ENCODE measurements around the gene GRID2IP. TPM values are rescaled to one million over a fixed set of nuclear protein-coding genes. Genes with fewer than 3 reads are reported as not detected.
"Not testable (repeated sequence)": the region's sequence is repeated elsewhere in the genome, so short reads cannot be mapped to it uniquely, and the experiment has no call there.

Gene GRID2IP
- total and polyA plus RNA-seq, 2 donors, result 0.13 to 0.32 TPM

DNA sequence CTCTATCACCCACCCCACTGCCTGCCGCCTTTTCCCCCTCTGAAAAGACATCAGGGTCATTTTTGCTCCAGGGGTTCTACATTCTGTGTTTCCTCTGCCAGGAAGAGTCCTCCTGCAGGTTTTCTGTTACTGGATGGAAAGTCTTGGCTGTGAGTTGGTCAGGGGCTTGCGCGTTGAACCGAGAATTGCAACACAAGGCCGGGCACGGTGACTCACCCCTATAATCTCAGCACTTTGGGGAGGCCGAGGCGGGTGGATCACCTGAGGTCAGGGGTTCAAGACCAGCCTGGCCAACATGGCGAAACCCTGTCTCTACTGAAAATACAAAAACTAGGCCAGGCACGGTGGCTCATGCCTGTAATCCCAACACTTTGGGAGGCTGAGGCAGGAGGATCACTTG, 100.7 kb downstream of the GRID2IP start:
- H3K27ac ChIP-seq (ENCODE audit: low read depth); H3K36me3 ChIP-seq (ENCODE audit: insufficient read depth); H3K4me3 ChIP-seq (ENCODE audit: low read depth, low read length); DNase-seq (ENCODE audit: extremely low spot score); H3K4me1 ChIP-seq (ENCODE audit: insufficient read depth): not testable (repeated sequence)
- WGBS, result 83% methylated on average over 9 of the region's 10 CpGs

DNA sequence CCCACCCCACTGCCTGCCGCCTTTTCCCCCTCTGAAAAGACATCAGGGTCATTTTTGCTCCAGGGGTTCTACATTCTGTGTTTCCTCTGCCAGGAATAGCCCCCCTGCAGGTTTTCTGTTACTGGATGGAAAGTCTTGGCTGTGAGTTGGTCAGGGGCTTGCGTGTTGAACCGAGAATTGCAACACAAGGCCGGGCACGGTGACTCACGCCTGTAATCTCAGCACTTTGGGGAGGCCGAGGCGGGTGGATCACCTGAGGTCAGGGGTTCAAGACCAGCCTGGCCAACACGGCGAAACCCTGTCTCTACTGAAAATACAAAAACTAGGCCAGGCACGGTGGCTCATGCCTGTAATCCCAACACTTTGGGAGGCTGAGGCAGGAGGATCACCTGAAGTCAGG, 101.4 kb downstream of the GRID2IP start:
- not testable (repeated sequence) for H3K27ac ChIP-seq (ENCODE audit: low read depth); H3K4me1 ChIP-seq (ENCODE audit: insufficient read depth); H3K36me3 ChIP-seq (ENCODE audit: insufficient read depth); DNase-seq (ENCODE audit: extremely low spot score); H3K4me3 ChIP-seq (ENCODE audit: low read depth, low read length)
- 82% methylated on average over 11 of the region's 11 CpGs for WGBS

DNA sequence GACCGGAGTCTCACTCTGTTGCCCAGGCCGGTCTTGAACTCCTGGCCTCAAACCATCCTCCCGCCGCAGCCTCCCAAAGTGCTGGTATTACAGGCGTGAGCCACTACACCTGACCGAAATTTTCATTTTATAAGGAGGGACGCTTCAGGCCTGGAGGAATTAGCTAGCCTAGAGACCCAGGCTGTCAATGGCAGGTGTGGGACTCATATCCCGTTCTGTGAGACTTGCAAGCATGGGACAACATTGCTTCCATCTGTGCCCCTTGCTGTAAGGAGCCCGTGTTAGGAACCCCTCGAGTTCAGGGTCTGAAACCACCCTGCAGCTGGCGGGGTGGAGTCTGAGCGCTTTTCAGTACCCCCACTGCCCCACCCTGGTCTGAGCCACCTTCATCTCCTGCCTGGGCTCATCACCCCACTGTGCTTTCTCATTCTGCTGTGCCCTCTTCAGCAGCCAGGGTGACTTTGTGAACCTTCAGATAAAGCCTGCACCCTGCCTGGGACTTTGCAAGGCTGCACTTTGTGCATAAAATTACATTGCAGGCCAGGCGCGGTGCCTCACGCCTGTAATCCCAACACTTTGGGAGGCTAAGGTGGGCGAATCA, 102.2 kb downstream of the GRID2IP start:
- Histone ChIP-seq H3K4me1 (ENCODE audit: insufficient read depth) (no peaks in the 10 kb centered on the region), H3K36me3 (ENCODE audit: insufficient read depth) (no peaks in the 10 kb centered on the region), H3K4me3 (ENCODE audit: low read depth, low read length) (no peak overlapping the region), H3K27ac (ENCODE audit: low read depth) (no peak overlapping the region)
- WGBS, result 87% methylated on average over 16 of the region's 16 CpGs
- no peak for DNase-seq (ENCODE audit: extremely low spot score)

DNA sequence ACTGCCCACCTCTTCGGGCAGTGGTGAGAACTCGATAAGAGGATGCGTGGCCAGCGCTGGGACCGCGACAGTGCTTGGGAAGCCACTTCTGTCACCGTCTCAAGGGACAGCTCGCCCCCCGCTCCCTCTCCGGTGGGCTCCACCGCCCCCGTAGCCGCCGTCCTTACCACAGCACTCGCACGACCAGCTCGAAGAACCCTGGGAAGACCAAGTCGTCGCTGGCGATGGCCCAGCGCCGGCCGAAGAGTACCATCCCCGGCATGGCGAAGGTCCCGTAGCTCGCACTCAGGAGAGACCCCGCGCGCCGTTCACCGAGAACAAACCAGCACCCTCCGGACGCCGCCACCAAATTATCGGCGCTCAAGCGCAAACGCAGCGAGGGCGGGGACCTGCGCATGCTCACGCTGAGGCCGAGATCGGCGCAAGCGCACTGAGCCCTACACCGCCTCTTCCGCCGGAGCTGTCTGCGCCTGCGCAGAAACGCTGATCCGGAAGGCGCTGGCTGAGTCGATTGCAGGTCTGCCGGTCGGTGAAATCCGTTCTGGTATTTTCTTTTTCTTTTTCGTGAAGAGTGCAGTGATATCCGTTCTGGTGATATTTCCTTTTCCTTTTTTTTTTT, 103.6 kb downstream of the GRID2IP start, which contains the start of gene DAGLB:
TSS of gene DAGLB (minus strand) at position 374 of the 619 bp plus-strand sequence. CDS start at position 262, 112 bp downstream.
- H3K36me3 ChIP-seq (ENCODE audit: insufficient read depth), result no peaks in the 10 kb centered on the region
- no peaks in the 10 kb centered on the region for H3K4me1 ChIP-seq (ENCODE audit: insufficient read depth)
- DNase-seq (ENCODE audit: extremely low spot score), result peak; percentile 77
- peak within 1 kb of the TSS; percentile 52 for H3K27ac ChIP-seq (ENCODE audit: low read depth)
- peak within 1 kb of the TSS; percentile 69 for H3K4me3 ChIP-seq (ENCODE audit: low read depth, low read length)
- WGBS, result under 1% methylated on average over 61 of the region's 61 CpGs

Other genes starting within 250 kb of the GRID2IP start
- gene FAM220A, start 202.5 kb downstream of the GRID2IP start, total RNA-seq, result 25.7 TPM
- gene FAM220A, start 202.5 kb downstream of the GRID2IP start, polyA plus RNA-seq, result 26.9 TPM
- gene RAC1, start 176.9 kb downstream of the GRID2IP start, total RNA-seq, result 54.8 TPM
- 205 TPM for gene RAC1, start 176.9 kb downstream of the GRID2IP start, polyA plus RNA-seq
- 10.3 TPM for gene DAGLB, start 103.5 kb downstream of the GRID2IP start, total RNA-seq
- 8.1 TPM for gene DAGLB, start 103.5 kb downstream of the GRID2IP start, polyA plus RNA-seq
- gene KDELR2, start 67.3 kb downstream of the GRID2IP start, total RNA-seq, result 341 TPM
- gene KDELR2, start 67.3 kb downstream of the GRID2IP start, polyA plus RNA-seq, result 85.9 TPM
- 52.0 TPM for gene ZDHHC4, start 26.0 kb upstream of the GRID2IP start, total RNA-seq
- gene ZDHHC4, start 26.0 kb upstream of the GRID2IP start, polyA plus RNA-seq, result 54.6 TPM
- gene INTS15, start 38.6 kb upstream of the GRID2IP start, total RNA-seq, result 11.6 TPM
- gene INTS15, start 38.6 kb upstream of the GRID2IP start, polyA plus RNA-seq, result 24.6 TPM
- gene ZNF853, start 64.1 kb upstream of the GRID2IP start, total RNA-seq, result 6.6 TPM
- gene ZNF853, start 64.1 kb upstream of the GRID2IP start, polyA plus RNA-seq, result 13.2 TPM
- gene ZNF316, start 85.9 kb upstream of the GRID2IP start, total RNA-seq, result 11.6 TPM
- gene ZNF316, start 85.9 kb upstream of the GRID2IP start, polyA plus RNA-seq, result 20.5 TPM
- gene ZNF12, start 155.5 kb upstream of the GRID2IP start, total RNA-seq, result 48.9 TPM
- 12.8 TPM for gene ZNF12, start 155.5 kb upstream of the GRID2IP start, polyA plus RNA-seq
- gene RSPH10B2, start 202.6 kb upstream of the GRID2IP start, total RNA-seq, result 0.53 TPM
- gene RSPH10B2, start 202.6 kb upstream of the GRID2IP start, polyA plus RNA-seq, result not detected

All from urinary bladder (tissue), 4 donors.